Measurements from ENCODE around the gene EXOC2.
"Not testable (repeated sequence)": the region's sequence is repeated elsewhere in the genome, so short reads cannot be mapped to it uniquely, and the experiment has no call there.

Gene EXOC2

GRCh38 chr6:680666-681340, 12.1 kb downstream of the EXOC2 start:
- no peak for DNase-seq

GRCh38 chr6:680251-680650, 12.7 kb downstream of the EXOC2 start:
- no peak for DNase-seq

- no peak for DNase-seq
These were observed 13.7 kb downstream of the EXOC2 start for GRCh38 chr6:679282-679681.

- no peak for DNase-seq
These were observed 14.4 kb downstream of the EXOC2 start for GRCh38 chr6:678520-678919.

GRCh38 chr6:677919-678318, 15.0 kb downstream of the EXOC2 start:
- DNase-seq = no peak

GRCh38 chr6:674956-675355, 18.0 kb downstream of the EXOC2 start:
- no peak for DNase-seq

- no peak for DNase-seq
These were observed 18.5 kb downstream of the EXOC2 start for GRCh38 chr6:674406-674805.

GRCh38 chr6:667253-667927, 25.5 kb downstream of the EXOC2 start:
- DNase-seq = no peak

- DNase-seq = no peak
These were observed 27.3 kb downstream of the EXOC2 start for GRCh38 chr6:665403-666267.

GRCh38 chr6:663788-664187, 29.2 kb downstream of the EXOC2 start:
- DNase-seq = not testable (repeated sequence)

- DNase-seq = no peak
These were observed 33.0 kb downstream of the EXOC2 start for GRCh38 chr6:659716-660581.

GRCh38 chr6:658244-658643, 34.7 kb downstream of the EXOC2 start:
- no peak for DNase-seq

- no peak for DNase-seq
These were observed 35.2 kb downstream of the EXOC2 start for GRCh38 chr6:657743-658142.

GRCh38 chr6:656460-657252, 36.3 kb downstream of the EXOC2 start, which contains the start of gene HUS1B:
TSS of gene HUS1B (minus strand) at chr6:657100. CDS start at chr6:656944, 156 bp downstream.
- no peak for DNase-seq

- no peak for DNase-seq
These were observed 38.8 kb downstream of the EXOC2 start for GRCh38 chr6:654136-654535.

GRCh38 chr6:652865-653264, 40.1 kb downstream of the EXOC2 start:
- DNase-seq = no peak

GRCh38 chr6:650098-650497, 42.8 kb downstream of the EXOC2 start:
- no peak for DNase-seq

GRCh38 chr6:642805-643204, 50.1 kb downstream of the EXOC2 start:
- no peak for DNase-seq

GRCh38 chr6:641225-641985, 51.5 kb downstream of the EXOC2 start:
- DNase-seq = no peak

GRCh38 chr6:636488-636887, 56.5 kb downstream of the EXOC2 start:
- DNase-seq = no peak

GRCh38 chr6:635233-635632, 57.7 kb downstream of the EXOC2 start:
- no peak for DNase-seq
